MV-4-11 (cell line): Measurements from ENCODE around the gene ANP32B.

Experiments used
- DNase-seq: peaks from one replicate; lab custom pipeline; 2025; lab: John Stamatoyannopoulos, UW

ANP32B gene

GRCh38 chr9:98031169-98031568 is 48.0 kb downstream of the ANP32B start:
- DNase-seq = no peak

DNA sequence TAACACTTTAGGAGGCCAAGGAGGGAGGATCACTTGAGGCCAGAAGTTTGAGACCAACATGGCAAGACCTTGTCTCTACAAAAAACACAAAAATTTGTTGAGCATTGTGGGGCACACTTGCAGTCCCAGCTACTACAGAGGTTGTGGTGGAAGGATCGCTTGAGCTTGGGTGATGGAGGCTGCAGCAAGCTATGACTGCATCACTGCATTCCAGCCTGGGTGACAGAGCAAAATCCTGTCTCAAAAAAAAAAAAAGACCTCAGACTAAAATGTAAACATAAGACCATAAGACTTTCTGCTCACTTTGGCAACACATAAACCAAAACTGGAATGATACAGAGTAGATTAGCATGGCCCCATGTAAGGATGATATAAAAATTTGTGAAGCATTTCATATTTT is 48.8 kb downstream of the ANP32B start:
- DNase-seq = no peak

- DNase-seq = peak; percentile 51
Observed at GRCh38 chr9:98034593-98035546, 51.7 kb downstream of the ANP32B start.

- peak; percentile 57 for DNase-seq
Observed at GRCh38 chr9:98037357-98037756, 54.2 kb downstream of the ANP32B start.

DNA sequence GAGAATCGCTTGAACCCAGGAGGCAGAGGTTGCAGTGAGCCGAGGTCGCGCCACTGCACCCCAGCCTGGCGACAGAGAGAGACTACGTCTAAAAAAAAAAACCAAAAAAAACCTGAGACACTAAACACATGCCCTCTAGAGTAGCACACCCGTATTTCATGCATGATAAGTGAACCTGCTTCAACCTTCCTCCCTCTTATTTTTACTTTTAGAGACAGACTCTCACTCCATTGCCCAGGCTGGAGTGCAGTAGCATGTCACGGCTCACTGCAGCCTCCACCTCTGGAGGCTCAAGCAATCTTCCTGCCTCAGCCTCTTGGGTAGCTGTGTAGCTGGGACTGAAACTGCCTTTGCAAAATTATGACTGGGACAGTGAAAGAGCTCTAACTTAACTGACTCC is 55.8 kb downstream of the ANP32B start:
- DNase-seq = no peak

- no peak for DNase-seq
Observed at GRCh38 chr9:98039607-98040017, 56.5 kb downstream of the ANP32B start.

- no peak for DNase-seq
Observed at GRCh38 chr9:98040212-98040611, 57.1 kb downstream of the ANP32B start.

DNA sequence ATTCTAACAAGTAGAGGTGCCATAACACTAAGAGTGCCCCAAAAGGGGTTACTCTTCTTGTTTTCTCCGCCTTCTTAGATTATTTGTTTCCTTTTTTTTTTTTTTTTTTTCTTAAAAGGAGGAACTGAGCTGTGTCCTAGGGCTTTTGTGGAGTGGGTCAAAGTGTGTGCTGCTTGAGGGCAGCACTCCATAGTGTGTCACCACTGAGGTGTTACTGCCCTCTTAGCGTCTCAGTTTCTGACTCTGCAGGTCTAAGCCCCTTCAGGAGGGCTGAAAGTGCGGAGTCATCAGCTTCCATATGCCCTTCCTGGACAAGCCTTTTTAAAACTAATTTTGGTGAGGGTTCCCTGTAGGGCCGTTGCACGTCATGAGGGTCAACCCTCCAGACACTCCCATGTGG is 60.8 kb downstream of the ANP32B start:
- peak; percentile 38 for DNase-seq

DNA sequence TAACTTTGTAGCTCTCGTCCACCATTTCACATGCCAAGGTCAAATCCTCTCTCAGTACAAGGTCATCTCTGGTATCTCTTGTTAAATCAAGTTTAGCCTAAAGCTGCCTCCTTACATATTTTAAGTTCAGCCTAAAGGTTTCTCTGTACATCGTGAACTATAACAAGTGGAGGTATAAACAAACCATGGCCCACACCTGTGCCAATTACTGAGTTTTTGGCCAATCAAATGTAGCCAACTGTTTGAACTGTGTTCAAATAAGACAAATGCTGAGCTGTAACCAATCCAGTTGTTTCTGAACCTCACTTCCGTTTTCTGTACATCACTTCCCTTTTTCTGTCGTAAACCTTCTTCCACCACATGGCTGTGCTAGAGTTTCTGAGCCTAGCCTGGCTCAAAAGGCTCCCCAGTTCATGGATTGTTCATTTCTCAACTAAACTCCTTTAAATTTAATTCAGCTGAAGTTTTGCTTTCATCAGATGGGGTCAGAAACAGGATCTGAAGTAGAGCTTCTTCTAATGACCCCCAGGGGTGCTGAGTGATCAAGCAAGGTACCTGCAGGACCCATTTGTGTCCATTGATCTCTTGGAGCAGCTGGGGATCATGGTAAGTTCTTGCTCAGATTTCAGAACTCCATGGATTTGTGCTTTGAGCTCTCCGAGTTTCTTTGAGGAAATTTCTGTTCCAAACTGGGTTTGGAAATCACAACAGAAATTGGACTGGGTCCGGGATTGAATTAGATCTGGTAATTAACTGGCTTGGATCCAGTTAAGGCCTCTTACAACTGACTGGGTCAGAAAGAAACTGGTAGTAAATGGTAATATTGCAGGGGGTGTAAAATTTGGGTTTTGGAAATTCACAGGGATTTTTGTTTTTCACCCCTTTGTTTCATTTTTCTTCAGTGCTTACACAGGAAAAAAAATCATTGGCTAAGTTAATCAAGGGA is 62.4 kb downstream of the ANP32B start:
- peak; percentile 96 for DNase-seq

- DNase-seq = no peak
Observed at GRCh38 chr9:98046180-98046543, 63.0 kb downstream of the ANP32B start.

DNA sequence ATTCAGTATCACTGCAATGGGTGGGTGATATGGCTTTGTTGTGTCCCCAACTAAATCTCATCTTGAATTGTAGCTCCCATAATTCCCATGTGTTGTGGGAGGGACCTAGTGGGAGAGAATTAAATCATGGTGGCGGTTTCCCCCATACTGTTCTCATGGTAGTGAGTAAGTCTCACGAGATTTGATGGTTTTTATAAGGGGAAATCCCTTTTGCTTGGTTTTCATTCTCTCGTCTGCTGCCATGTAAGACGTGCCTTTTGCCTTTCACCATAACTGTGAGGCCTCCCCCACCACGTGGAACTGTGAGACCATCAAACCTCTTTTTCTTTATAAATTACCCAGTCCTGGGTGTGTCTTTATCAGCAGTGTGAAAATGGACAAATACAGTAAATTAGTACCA is 63.9 kb downstream of the ANP32B start:
- DNase-seq = peak; percentile 19

DNA sequence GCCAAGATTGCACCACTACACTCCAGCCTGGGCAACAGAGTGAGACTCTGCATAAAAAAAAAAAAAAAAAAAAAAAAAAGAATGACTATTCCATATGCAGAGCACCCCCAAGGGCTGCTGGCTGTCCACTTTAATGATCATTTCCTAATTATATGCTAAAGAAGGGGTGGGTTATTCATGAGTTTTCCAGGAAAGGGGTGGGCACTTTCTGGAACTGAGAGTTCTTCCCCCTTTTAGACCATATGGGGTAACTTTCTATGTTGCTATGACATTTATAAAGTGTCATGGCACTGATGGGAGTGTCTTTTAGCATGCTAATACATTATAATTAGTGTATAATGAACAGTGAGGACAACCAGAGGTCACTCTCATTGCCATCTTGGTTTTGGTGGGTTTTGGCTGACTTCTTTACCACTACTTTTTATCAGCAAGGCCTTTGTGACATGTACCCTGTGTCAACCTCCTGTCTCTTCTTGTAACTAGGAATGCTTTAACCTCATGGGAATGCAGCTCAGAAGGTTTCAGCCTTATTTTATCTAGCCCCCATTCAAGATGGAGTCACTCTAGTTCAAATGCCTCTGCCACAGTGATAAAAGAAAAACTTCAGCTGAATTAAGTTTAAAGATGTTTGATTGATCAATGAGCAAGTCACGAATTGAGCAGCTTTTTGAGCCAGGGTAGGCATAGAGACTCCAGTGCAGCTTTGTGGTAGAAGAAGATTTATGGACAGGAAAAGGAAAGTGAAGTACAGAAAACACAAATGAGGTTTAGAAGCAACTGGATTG is 66.3 kb downstream of the ANP32B start:
- DNase-seq = peak; percentile 32

- no peak for DNase-seq
Observed at GRCh38 chr9:98050351-98050750, 67.2 kb downstream of the ANP32B start.

- DNase-seq = no peak
Observed at GRCh38 chr9:98054376-98054951, 71.3 kb downstream of the ANP32B start.

- peak; percentile 90 for DNase-seq
Observed at GRCh38 chr9:98056269-98057137, 73.4 kb downstream of the ANP32B start, which contains the start of gene NANS. NANS (plus strand) TSS chr9:98056732; CDS start chr9:98056809, 77 bp downstream.

DNA sequence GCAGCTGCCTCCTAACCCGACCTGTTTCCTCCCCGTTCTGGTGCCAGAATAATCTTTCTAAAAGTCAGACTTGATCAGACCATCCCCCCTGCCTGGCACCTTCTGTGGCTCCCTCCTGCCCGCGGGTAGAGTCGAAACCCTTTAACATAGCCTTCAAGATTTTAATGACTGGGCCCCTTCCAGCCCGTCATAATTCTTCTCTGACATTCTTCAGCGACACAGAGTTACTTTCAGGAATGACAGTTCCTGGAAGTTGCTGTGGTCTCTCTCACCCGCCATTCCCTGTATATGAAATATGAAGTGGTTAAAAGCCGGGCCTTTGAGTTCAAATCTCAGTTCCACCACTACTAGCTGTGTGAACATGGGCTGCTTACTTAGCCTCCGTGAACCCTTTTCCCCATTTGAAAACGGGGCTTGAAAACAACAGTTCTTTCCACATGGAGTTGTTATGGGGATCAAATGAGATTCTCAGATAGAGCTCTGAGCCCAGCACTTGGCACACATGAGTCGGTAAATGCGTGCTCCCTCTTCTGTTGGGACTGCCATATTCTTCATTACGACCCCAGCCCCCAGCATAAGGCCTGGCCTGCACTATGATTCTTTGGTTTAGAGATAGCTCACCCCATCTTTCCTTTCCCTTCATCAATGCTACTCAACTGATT is 74.1 kb downstream of the ANP32B start:
- DNase-seq = no peak

DNA sequence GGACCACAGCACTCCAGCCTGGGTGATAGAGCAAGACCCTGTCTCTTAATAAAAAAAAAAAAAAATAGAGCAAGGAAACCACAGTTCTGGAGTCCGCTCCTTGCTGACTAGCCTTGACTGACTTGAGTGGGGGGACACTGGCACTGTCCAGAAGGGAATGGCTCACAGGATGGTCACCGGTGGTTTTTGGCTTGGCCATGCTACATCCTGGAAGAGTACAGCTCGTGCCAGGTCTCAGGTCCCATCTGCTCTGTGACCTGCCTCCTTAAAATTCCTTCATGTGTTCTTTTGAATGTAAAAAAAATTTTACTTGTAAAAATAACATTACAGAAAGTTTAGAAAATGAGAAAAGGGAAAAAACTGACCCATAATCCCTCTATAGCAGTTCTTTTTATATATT is 79.0 kb downstream of the ANP32B start:
- DNase-seq = no peak

GRCh38 chr9:98064623-98065392 is 81.7 kb downstream of the ANP32B start:
- DNase-seq = no peak
